IMR-90 (cell line): ENCODE measurements around the gene AUTS2. TPM values are rescaled to one million over a fixed set of nuclear protein-coding genes. Genes with fewer than 3 reads are reported as not detected.

ENCODE experiments used
- ATAC-seq: fragments of 200-7000 bp; cut with Tn5 transposase; 2 replicates; pipeline ENCODE4 v1.9.1; 2020; ENCODE audit warnings: low read depth, mild to moderate bottlenecking, moderate library complexity
- BruUV-seq: library from RNA; stranded (reverse); fragments of 400-500 nt; replicated peaks from 2 replicates; lab custom pipeline; 2021; lab: Mats Ljungman, UMichigan
- CTCF ChIA-PET: fragments of 300-600 bp; formaldehyde crosslinking; extraction: SDS; loops from one replicate; lab custom pipeline; 2021; ENCODE audit warnings: antibody characterized with exemption; lab: Yijun Ruan, JAX
- POLR2A ChIA-PET: fragments of 300-600 bp; sonication (Branson Sonifier 250); formaldehyde crosslinking; loops from one replicate; lab custom pipeline; 2022; ENCODE audit warnings: antibody characterized with exemption; ENCODE audit not compliant: unreplicated experiment; lab: Charles Lee
- DNase-seq: peaks from one replicate; pipeline ENCODE4 v3.0.0; 2013
- H2AFZ ChIP-seq: replicated peaks from 2 replicates; pipeline ENCODE3; 2013; ENCODE audit warnings: low read length, mild to moderate bottlenecking; ENCODE audit not compliant: poor library complexity
- H2AK5ac ChIP-seq: 2 replicates; pipeline ENCODE4 v1.6.1; 2013; ENCODE audit warnings: low read depth, low read length, inconsistent platforms
- H2AK9ac ChIP-seq: replicated peaks from 2 replicates; pipeline ENCODE3; 2013; ENCODE audit warnings: mild to moderate bottlenecking, low read depth, low read length, moderate library complexity; ENCODE audit not compliant: poor library complexity
- H2BK120ac ChIP-seq: 2 replicates; pipeline ENCODE4 v1.6.1; 2013; ENCODE audit warnings: low read depth, low read length, inconsistent platforms
- H2BK15ac ChIP-seq: 3 replicates; pipeline ENCODE4 v1.6.1; 2013; ENCODE audit warnings: low read depth, low read length, inconsistent platforms
- H2BK20ac ChIP-seq: 2 replicates; pipeline ENCODE4 v1.6.1; 2013; ENCODE audit warnings: low read depth, mild to moderate bottlenecking, inconsistent platforms, low read length, moderate library complexity
- H2BK5ac ChIP-seq: 2 replicates; pipeline ENCODE4 v1.6.1; 2013; ENCODE audit warnings: mild to moderate bottlenecking, low read depth, low read length, inconsistent platforms; ENCODE audit not compliant: poor library complexity, severe bottlenecking
- H3K14ac ChIP-seq: replicated peaks from 2 replicates; pipeline ENCODE4 v1.6.1; 2013; ENCODE audit warnings: low read depth, low read length, inconsistent platforms
- H3K18ac ChIP-seq: 2 replicates; pipeline ENCODE4 v1.6.1; 2013; ENCODE audit warnings: low read depth, low read length, control low read depth
- H3K23ac ChIP-seq: 2 replicates; pipeline ENCODE4 v1.6.1; 2013; ENCODE audit warnings: low read depth, low read length, inconsistent platforms
- H3K27ac ChIP-seq: 2 replicates; pipeline ENCODE4 v1.5.1; 2013; ENCODE audit warnings: mild to moderate bottlenecking, control low read depth, low read length; ENCODE audit not compliant: insufficient read depth
- H3K27me3 ChIP-seq: 2 replicates; pipeline ENCODE4 v1.6.1; 2013; ENCODE audit warnings: low read length; ENCODE audit not compliant: control insufficient read depth, insufficient read depth
- H3K36me3 ChIP-seq: 2 replicates; pipeline ENCODE4 v1.6.1; 2013; ENCODE audit warnings: low read length, mixed read lengths; ENCODE audit not compliant: control insufficient read depth, insufficient read depth
- H3K4ac ChIP-seq: 2 replicates; pipeline ENCODE4 v1.6.1; 2013; ENCODE audit warnings: low read depth, low read length, inconsistent platforms
- H3K4me1 ChIP-seq: 2 replicates; pipeline ENCODE4 v1.6.1; 2013; ENCODE audit warnings: low read length, mixed read lengths; ENCODE audit not compliant: control insufficient read depth, insufficient read depth
- H3K4me2 ChIP-seq: 2 replicates; pipeline ENCODE4 v1.6.1; 2013; ENCODE audit warnings: low read depth, mild to moderate bottlenecking, control low read depth, low read length, moderate library complexity
- H3K4me3 ChIP-seq: 2 replicates; pipeline ENCODE4 v1.5.1; 2013; ENCODE audit warnings: low read depth, mild to moderate bottlenecking, control low read depth, low read length, moderate library complexity; ENCODE audit not compliant: insufficient read depth
- H3K56ac ChIP-seq: 2 replicates; pipeline ENCODE4 v1.6.1; 2013; ENCODE audit warnings: low read length, inconsistent platforms; ENCODE audit not compliant: insufficient read depth; ENCODE audit errors: extremely low read depth
- H3K79me1 ChIP-seq, 2 experiments: 2 replicates each; pipeline ENCODE4 v1.6.1; 2013; ENCODE audit warnings: low read length in 2 of 2, inconsistent platforms in 1 of 2, low read depth in 1 of 2
- H3K9ac ChIP-seq: 2 replicates; pipeline ENCODE4 v1.6.1; 2013; ENCODE audit warnings: low read depth, low read length, control low read depth
- H3K9me1 ChIP-seq: 2 replicates; pipeline ENCODE4 v1.6.1; 2013; ENCODE audit warnings: low read length, inconsistent platforms; ENCODE audit not compliant: insufficient read depth
- H3K9me3 ChIP-seq: 2 replicates; pipeline ENCODE4 v1.6.1; 2013; ENCODE audit warnings: low read length; ENCODE audit not compliant: control insufficient read depth, insufficient read depth
- H4K20me1 ChIP-seq: 2 replicates; pipeline ENCODE4 v1.6.1; 2013; ENCODE audit warnings: low read length, inconsistent platforms; ENCODE audit not compliant: insufficient read depth
- H4K5ac ChIP-seq: 2 replicates; pipeline ENCODE4 v1.6.1; 2013; ENCODE audit warnings: mild to moderate bottlenecking, low read depth, low read length, control low read depth
- H4K8ac ChIP-seq, 2 experiments: 2 replicates each; pipeline ENCODE4 v1.6.1; 2013; ENCODE audit warnings: low read depth in 2 of 2, low read length in 2 of 2, control low read depth in 1 of 2, inconsistent platforms in 1 of 2
- H4K91ac ChIP-seq: 2 replicates; pipeline ENCODE4 v1.6.1; 2013; ENCODE audit warnings: low read depth, low read length, inconsistent platforms; ENCODE audit not compliant: insufficient read depth
- MAFK ChIP-seq: IDR thresholded peaks from 2 replicates; pipeline ENCODE4 v1.6.1; 2012; ENCODE audit warnings: low read depth, low read length, improper control_type of control experiment
- MAZ ChIP-seq: IDR thresholded peaks from 2 replicates; pipeline ENCODE4 v1.6.1; 2012; ENCODE audit warnings: low read depth, mild to moderate bottlenecking, low read length, improper control_type of control experiment, moderate library complexity, borderline replicate concordance
- MXI1 ChIP-seq: IDR thresholded peaks from 2 replicates; pipeline ENCODE4 v1.6.1; 2012; ENCODE audit warnings: low read depth, mild to moderate bottlenecking, low read length, moderate library complexity, borderline replicate concordance
- POLR2A ChIP-seq: IDR thresholded peaks from 2 replicates; pipeline ENCODE4 v1.6.1; 2012; ENCODE audit warnings: mild to moderate bottlenecking, low read depth, low read length
- RAD21 ChIP-seq: IDR thresholded peaks from 2 replicates; pipeline ENCODE4 v1.6.1; 2012; ENCODE audit warnings: low read length, improper control_type of control experiment
- RCOR1 ChIP-seq: IDR thresholded peaks from 2 replicates; pipeline ENCODE4 v1.6.1; 2012; ENCODE audit warnings: mild to moderate bottlenecking, low read length, improper control_type of control experiment; ENCODE audit not compliant: insufficient replicate concordance
- SMC3 ChIP-seq: fragments of 150-350 bp; IDR thresholded peaks from 2 replicates; pipeline ENCODE4 v1.6.1; 2016; ENCODE audit warnings: low read depth, mild to moderate bottlenecking, antibody characterized with exemption, low read length, moderate library complexity
- WGBS, 2 experiments: methylation state at CpG; one replicate each; pipeline versions ENCODE4 v1.1.5 to v1.1.7; 2013; ENCODE audit warnings: missing lambda C conversion rate in 2 of 2; ENCODE audit not compliant: insufficient read length in 1 of 2; ENCODE audit errors: extremely low coverage in 2 of 2; 5-methylcytosine and 5-hydroxymethylcytosine counted together
- dilution Hi-C: fragments of 300-500 bp; cut with HindIII; formaldehyde crosslinking; loops from one replicate; pipeline ENCODE4 v1.14.3; 2018; ENCODE audit warnings: low sequenced_read_pairs; ENCODE audit not compliant: unreplicated experiment
- in situ Hi-C: fragments of 300-500 bp; cut with MboI; formaldehyde crosslinking; loops from 3 replicates; pipeline ENCODE4 v1.14.3; 2019; ENCODE audit warnings: low sequenced_read_pairs, inconsistent platforms, mixed read lengths
- intact Hi-C: fragments of 100-400 bp; cut with micrococcal nuclease; formaldehyde crosslinking; loops from 2 replicates; pipeline ENCODE4 v1.10.0; 2022
- polyA plus RNA-seq, 3 experiments: library from polyadenylated mRNA; depleted of rRNA; stranded (reverse); fragments of >200 nt; gene quantifications; 2 replicates each; pipeline ENCODE4 v1.2.3, GENCODE V29; 2012; ENCODE audit warnings: low replicate concordance in 1 of 3
- total RNA-seq: library from RNA; depleted of rRNA; stranded (reverse); fragments of >200 nt; gene quantifications from 2 replicates; pipeline ENCODE4 v1.2.3, GENCODE V29; 2012
- TF ChIP-seq, protein P1 (sequence below): fragments of 150-350 bp; IDR thresholded peaks from 2 replicates; pipeline ENCODE4 v1.6.1; 2016; ENCODE audit warnings: low read depth, mild to moderate bottlenecking, low read length, moderate library complexity, borderline replicate concordance
- TF ChIP-seq, protein P2 (sequence below): conservative IDR thresholded peaks from 2 replicates; pipeline ENCODE4 v1.5.1; 2012; ENCODE audit warnings: mild to moderate bottlenecking, low read depth, low read length, improper control_type of control experiment
- TF ChIP-seq, protein P3 (sequence below): fragments of 150-350 bp; IDR thresholded peaks from 2 replicates; pipeline ENCODE4 v1.6.1; 2017; ENCODE audit warnings: mild to moderate bottlenecking, antibody characterized with exemption, low read length, low read depth

The AUTS2 gene
- total and polyA plus RNA-seq, 2 of the 4 experiments (the other 2 are of a cell fraction) = 0.90 to 3.0 TPM

DNA sequence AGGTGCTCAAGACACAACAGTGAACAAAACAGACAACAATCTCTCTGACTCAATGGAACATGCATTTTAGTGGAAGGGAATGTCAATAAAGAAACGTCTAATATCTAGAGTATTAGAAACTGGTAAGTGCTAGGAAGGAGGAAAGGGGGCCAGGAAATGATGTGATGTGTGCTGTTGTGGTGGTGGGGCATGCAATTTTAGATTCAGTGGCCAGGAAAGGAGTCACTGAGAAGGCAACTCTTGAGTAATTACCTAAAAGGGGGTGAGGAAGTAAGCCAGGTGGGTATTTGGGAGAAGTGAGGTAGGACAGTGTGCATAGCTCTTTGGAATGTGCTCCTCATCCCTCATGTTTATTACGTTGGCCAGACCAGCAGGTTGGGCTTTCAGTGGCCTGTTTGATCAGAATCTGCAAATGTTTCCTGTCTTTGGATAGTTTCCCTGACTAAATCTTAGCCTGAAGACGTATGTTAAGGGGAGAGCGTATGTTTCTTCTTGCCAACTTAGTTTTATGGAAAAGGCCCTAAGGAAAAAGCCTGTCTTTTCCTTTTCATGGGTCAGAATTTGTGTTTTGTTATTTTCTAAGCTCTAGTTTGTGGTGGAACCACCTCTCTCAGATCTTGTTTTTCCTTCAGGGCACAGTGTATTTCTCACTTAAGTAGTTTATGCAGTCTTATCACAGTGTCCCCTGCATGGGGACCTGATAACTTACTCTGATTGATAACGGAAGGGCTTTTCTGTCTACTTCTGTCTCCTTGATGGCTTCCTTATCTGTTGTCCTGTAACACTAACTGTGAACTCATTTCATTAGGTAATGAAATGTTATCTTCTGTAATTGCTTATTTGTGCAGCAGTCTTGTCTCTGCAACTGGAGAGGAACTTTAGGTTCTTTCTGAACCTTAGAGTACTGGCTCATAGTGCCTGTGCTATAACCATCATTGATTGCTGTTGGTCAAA lies 203.7 kb downstream of the AUTS2 start (continued):
- TF ChIP-seq, protein P1, sequence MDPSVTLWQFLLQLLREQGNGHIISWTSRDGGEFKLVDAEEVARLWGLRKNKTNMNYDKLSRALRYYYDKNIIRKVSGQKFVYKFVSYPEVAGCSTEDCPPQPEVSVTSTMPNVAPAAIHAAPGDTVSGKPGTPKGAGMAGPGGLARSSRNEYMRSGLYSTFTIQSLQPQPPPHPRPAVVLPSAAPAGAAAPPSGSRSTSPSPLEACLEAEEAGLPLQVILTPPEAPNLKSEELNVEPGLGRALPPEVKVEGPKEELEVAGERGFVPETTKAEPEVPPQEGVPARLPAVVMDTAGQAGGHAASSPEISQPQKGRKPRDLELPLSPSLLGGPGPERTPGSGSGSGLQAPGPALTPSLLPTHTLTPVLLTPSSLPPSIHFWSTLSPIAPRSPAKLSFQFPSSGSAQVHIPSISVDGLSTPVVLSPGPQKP = no peak

DNA sequence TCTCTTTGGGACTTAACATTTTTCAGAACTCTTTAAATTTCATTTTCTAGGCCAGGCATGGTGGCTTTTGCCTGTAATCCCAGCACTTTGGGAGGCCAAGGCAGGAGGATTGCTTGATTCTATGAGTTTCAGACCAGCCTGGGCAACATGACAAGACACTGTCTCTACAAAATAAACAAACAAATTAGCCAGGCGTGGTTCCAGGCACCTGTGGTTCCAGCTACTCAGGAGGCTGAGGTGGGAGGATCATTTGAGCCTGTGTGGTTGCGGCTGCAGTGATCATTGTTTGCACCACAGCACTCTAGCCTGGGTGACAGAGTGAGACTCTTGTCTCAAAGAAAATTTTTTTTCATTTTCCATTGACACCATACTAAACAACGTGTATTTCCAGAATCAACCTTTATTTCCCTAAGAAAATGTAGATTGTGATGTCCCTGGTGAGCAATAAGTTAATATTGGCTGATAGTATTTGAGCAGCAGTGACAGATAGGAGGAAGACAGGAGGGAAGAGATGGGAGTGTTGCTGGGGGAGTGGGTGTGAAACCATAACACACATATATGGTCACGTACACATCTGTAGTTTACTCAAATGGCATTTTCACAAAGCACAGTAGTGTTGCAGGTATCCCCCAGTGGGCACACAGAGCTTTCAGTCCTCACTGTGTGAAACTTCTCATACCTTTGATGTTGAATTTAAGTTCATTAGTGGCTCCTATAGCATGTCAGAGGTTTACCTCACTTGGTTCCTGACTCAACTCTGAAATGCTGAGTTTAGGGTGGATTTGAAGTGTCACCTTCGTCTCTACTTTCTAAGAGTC lies 205.6 kb downstream of the AUTS2 start:
- dilution Hi-C loops (no loop called here), intact Hi-C loops (no loop called here), in situ Hi-C loops (no loop called here)
- no peak overlapping the region for H3K4me2 ChIP-seq
- no peak overlapping the region for H2BK5ac ChIP-seq
- no CpG with 5 or more reads among the region's 5 CpGs for WGBS, 2 experiments
- H3K27me3 ChIP-seq = no peaks in the 10 kb centered on the region
- no peak overlapping the region for H2BK120ac ChIP-seq
- no peaks in the 10 kb centered on the region for H3K9me3 ChIP-seq
- no peak overlapping the region for H3K14ac ChIP-seq
- H3K27ac ChIP-seq = no peak overlapping the region
- DNase-seq (no peak), ATAC-seq (no peak)
- no peak overlapping the region for H4K91ac ChIP-seq
- no peaks in the 10 kb centered on the region for H3K9me1 ChIP-seq
- no peak overlapping the region for H4K5ac ChIP-seq
- no peak overlapping the region for H2AFZ ChIP-seq
- ChIA-PET CTCF (no interaction called here), POLR2A (no interaction called here)
- H4K8ac ChIP-seq = no peak overlapping the region
- no peaks in the 10 kb centered on the region for H3K36me3 ChIP-seq
- H3K18ac ChIP-seq = no peak overlapping the region
- no peak overlapping the region for H3K4ac ChIP-seq
- H3K9ac ChIP-seq = no peak overlapping the region
- no peak overlapping the region for H2BK20ac ChIP-seq
- H3K4me1 ChIP-seq = no peaks in the 10 kb centered on the region
- BruUV-seq = no TSS peak
- H3K79me1 ChIP-seq = no peaks in the 10 kb centered on the region
- no peaks in the 10 kb centered on the region for H4K20me1 ChIP-seq
- H2AK5ac ChIP-seq = no peak overlapping the region
- no peak overlapping the region for H3K23ac ChIP-seq
- H2BK15ac ChIP-seq = no peak overlapping the region
- H2AK9ac ChIP-seq = no peak overlapping the region
- no peak overlapping the region for H3K4me3 ChIP-seq
- no peak overlapping the region for H3K56ac ChIP-seq
- TF ChIP-seq MAFK (no peak), POLR2A (no peak), MXI1 (no peak), RCOR1 (no peak), SMC3 (no peak), RAD21 (no peak), MAZ (no peak)
- TF ChIP-seq, protein P2, sequence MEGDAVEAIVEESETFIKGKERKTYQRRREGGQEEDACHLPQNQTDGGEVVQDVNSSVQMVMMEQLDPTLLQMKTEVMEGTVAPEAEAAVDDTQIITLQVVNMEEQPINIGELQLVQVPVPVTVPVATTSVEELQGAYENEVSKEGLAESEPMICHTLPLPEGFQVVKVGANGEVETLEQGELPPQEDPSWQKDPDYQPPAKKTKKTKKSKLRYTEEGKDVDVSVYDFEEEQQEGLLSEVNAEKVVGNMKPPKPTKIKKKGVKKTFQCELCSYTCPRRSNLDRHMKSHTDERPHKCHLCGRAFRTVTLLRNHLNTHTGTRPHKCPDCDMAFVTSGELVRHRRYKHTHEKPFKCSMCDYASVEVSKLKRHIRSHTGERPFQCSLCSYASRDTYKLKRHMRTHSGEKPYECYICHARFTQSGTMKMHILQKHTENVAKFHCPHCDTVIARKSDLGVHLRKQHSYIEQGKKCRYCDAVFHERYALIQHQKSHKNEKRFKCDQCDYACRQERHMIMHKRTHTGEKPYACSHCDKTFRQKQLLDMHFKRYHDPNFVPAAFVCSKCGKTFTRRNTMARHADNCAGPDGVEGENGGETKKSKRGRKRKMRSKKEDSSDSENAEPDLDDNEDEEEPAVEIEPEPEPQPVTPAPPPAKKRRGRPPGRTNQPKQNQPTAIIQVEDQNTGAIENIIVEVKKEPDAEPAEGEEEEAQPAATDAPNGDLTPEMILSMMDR = no peak
- TF ChIP-seq, protein P3, sequence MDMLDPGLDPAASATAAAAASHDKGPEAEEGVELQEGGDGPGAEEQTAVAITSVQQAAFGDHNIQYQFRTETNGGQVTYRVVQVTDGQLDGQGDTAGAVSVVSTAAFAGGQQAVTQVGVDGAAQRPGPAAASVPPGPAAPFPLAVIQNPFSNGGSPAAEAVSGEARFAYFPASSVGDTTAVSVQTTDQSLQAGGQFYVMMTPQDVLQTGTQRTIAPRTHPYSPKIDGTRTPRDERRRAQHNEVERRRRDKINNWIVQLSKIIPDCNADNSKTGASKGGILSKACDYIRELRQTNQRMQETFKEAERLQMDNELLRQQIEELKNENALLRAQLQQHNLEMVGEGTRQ = no peak
